Measurements from ENCODE around the gene SEPTIN5.

The SEPTIN5 gene

DNA sequence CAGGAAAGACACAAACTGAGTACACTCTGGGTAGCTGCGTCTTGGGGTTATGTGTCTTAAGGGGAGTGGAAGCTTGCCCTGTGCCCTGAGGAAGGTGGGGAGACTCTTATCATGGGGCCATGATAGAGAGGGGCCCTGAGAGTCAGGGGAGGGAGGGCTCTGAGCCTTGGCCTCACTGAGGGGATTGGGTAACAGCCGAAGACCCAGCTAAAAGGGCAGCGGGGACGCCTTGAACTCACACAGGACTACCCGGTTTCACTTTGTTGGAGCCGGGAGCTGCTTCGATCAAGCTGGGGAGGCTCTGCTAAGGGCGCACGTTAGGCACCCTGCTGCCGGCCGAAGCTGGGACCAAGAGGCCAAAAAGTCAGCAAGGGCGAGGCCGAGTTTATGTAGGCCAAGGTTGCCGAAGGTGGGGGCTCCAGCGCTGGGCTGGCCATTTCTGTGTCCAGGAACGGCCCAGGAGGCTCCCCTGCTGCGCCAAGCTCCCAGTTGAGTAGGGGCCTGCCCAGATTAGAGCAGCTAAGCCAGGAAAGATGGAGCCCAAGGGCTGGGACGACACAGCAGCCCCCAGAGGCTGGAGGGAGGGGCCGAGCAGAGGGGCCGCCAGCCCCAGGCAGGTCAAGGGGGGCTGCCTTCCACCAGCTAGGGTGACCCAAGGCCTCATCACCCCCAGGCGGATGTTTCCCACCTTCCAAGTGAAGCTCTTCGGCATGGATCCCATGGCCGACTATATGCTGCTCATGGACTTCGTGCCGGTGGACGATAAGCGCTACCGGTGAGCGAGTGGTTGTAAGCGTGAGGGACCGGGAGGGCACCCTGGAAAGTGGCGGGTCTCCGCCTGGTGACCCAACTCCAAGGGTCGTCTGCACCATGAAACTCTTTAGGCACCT lies 48.5 kb downstream of the SEPTIN5 start:
- DNase-seq, result no peak

GRCh38 chr22:19763458-19764298 lies 49.4 kb downstream of the SEPTIN5 start:
- no peak for DNase-seq

DNA sequence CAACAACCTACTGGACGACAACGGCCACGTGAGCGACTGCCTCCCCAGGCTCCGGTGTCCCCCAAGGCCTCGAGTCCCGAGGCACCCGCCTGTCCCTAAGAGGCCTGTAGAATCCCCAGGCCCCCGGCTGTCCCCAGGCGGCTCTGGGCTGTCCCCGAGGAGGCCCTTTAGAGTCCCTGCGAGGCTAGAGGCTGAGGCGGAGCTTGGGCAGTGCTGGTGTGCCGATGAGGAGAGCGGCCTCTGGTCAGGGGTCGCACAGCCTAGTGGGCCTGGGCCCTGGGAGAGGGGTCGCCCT lies 49.9 kb downstream of the SEPTIN5 start:
- no peak for DNase-seq

DNA sequence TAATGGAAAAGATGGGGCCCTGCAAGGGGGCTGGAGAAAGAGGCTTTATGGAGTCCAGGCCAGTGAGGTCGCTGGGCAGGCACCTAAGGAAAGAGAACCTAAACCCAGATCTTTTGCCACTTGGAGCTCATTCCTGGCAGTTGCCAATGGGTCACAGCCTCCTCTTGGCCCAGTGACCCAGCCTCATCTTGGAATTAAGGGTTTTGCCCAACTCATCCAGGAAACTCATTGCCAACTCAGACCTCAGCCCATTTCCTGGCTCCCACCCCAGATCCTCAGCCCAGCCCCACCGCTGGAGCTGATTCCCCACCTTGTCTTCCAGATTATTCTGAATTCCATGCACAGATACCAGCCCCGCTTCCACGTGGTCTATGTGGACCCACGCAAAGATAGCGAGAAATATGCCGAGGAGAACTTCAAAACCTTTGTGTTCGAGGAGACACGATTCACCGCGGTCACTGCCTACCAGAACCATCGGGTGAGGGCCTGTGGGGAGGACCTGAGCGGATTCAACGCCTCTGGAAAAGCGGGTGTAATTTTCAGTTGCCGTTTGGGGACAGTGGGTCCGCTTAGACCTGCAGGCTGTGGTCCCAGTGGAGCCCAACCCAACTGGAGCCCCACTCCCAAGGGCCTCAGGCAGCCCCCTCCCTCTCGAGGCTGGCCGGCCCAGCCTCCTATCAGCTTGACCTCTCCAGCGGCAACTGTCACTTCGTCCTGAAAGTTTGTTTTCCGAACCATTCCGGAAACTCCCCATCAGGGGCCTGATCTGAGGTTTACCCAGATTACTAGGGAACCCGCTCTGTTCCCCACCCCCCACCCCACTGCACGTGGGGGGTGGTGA lies 50.6 kb downstream of the SEPTIN5 start:
- DNase-seq, result no peak

DNA sequence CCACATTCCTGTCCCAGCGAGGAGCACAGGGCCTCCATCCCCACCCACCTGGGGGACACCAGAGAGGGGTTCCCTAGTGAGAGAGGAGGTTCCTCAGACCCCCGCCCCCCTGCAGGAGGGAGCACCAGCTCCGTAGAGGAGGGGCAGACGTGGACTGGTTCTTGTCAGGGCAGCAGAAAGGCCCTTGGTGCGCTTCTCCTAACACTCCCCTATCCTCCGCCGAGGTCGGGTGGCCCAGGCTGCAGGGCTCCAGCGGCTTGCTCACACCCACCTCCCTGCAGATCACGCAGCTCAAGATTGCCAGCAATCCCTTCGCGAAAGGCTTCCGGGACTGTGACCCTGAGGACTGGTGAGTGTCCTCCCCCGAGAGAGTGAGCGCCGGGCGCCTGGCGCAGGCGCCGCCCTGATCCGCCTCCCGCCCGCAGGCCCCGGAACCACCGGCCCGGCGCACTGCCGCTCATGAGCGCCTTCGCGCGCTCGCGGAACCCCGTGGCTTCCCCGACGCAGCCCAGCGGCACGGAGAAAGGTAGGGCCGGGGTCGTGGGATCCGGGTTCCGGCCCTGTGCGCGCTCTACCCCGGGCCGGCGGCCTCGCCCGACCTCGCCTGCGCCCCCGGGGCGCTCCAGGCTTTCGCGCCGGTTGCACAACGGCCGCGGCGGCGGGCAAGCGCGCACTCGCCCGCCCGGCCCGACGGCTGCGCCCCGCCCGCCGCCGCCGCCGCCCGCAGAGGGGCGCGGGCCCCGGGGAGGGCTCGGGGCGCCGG lies 51.4 kb downstream of the SEPTIN5 start:
- no peak for DNase-seq

GRCh38 chr22:19766240-19766510 lies 51.9 kb downstream of the SEPTIN5 start:
- DNase-seq, result no peak

GRCh38 chr22:19766511-19767426 lies 52.5 kb downstream of the SEPTIN5 start:
- peak; percentile 52 for DNase-seq

GRCh38 chr22:19767427-19768341 lies 53.4 kb downstream of the SEPTIN5 start:
- no peak for DNase-seq

GRCh38 chr22:19769393-19769715 lies 55.1 kb downstream of the SEPTIN5 start:
- no peak for DNase-seq

- DNase-seq, result no peak
Observed at GRCh38 chr22:19770349-19771220, 56.3 kb downstream of the SEPTIN5 start.

DNA sequence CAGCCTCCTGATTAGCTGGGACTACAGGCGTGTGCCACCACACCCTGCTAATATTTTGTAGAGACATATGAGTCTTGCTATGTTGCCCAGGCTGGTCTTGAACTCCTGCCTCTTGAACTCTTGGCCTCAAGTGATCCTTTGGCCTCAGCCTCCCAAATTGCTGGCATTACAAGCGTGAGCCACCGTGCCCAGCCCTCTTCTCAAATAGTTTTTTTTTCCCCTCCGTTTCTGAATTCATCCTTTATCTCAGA lies 58.0 kb downstream of the SEPTIN5 start:
- DNase-seq, result no peak
